ENCODE data around the gene ACTBL2. TPM values are rescaled to one million over a fixed set of nuclear protein-coding genes. Genes with fewer than 3 reads are reported as not detected.

The ACTBL2 gene
- not detected for total RNA-seq

GRCh38 chr5:57482671-57483106 lies at the start of gene ACTBL2:
Gene ACTBL2, minus strand, starts transcription at chr5:57482811. Its CDS starts 104 bp downstream, at chr5:57482707.

